ENCODE data around the gene NCF4.

Gene NCF4

GRCh38 chr22:36923131-36923788 is 62.5 kb downstream of the NCF4 start:
- H3K9ac ChIP-seq (ENCODE audit: low read length) = no peak overlapping the region
- H4K12ac ChIP-seq (ENCODE audit: low read depth, low read length) = peak overlapping the region; percentile 25
- H3K79me2 ChIP-seq (ENCODE audit: control insufficient read depth, insufficient read depth, low read length, poor library complexity) = peaks cover 10% of the 10 kb centered on the region
- H2BK120ac ChIP-seq (ENCODE audit: insufficient read depth, low read length, poor library complexity) = peak overlapping the region; percentile 64
- peak overlapping the region; percentile 26 for H3K18ac ChIP-seq (ENCODE audit: low read length)
- H3K9me3 ChIP-seq (ENCODE audit: insufficient read depth, low read depth, low read length) = peaks cover 3% of the 10 kb centered on the region
- H3K27ac ChIP-seq (ENCODE audit: low read depth, low read length) = peak overlapping the region; percentile 31
- H2AFZ ChIP-seq (ENCODE audit: insufficient read depth, low read length, poor library complexity) = no peak overlapping the region
- H4K8ac ChIP-seq (ENCODE audit: low read depth, low read length) = peak overlapping the region; percentile 62
- peak overlapping the region; percentile 17 for H2BK5ac ChIP-seq (ENCODE audit: low read depth, low read length, poor library complexity)
- no peak for DNase-seq
- peak overlapping the region; percentile 74 for H2BK12ac ChIP-seq (ENCODE audit: low read length)
- H3K4me1 ChIP-seq (ENCODE audit: control insufficient read depth in 1 of 2, insufficient read depth in 2 of 2, low read length in 2 of 2) = peaks cover 20 to 22% of the 10 kb centered on the region in 2 experiments
- H3K23ac ChIP-seq (ENCODE audit: low read length) = no peak overlapping the region
- peak overlapping the region; percentile 32 for H3K4ac ChIP-seq (ENCODE audit: low read depth, low read length)
- no peak overlapping the region for H3K4me2 ChIP-seq (ENCODE audit: low read length)
- H3K14ac ChIP-seq (ENCODE audit: low read length) = peak overlapping the region; percentile 80
- H2AK5ac ChIP-seq (ENCODE audit: low read length) = peak overlapping the region; percentile 87
- peaks cover 38% of the 10 kb centered on the region for H3K79me1 ChIP-seq (ENCODE audit: low read length)
- WGBS (ENCODE audit: extremely low coverage, insufficient coverage, insufficient read length) = no CpG with 5 or more reads among the region's 21 CpGs
- H3K27me3 ChIP-seq (ENCODE audit: insufficient read depth, low read length) = no peaks in the 10 kb centered on the region
- peak overlapping the region; percentile 70 for H4K91ac ChIP-seq (ENCODE audit: low read depth, low read length)
- H3K36me3 ChIP-seq (ENCODE audit: control insufficient read depth in 1 of 2, insufficient read depth in 2 of 2, low read length in 2 of 2) = no peaks in the 10 kb centered on the region
- H3K4me3 ChIP-seq (ENCODE audit: low read depth, low read length) = no peak overlapping the region

- Histone ChIP-seq H3K4ac (ENCODE audit: low read depth, low read length) (no peak overlapping the region), H3K18ac (ENCODE audit: low read length) (no peak overlapping the region), H2BK120ac (ENCODE audit: insufficient read depth, low read length, poor library complexity) (peak overlapping the region; percentile 12), H3K4me2 (ENCODE audit: low read length) (no peak overlapping the region), H4K8ac (ENCODE audit: low read depth, low read length) (no peak overlapping the region), H3K36me3 (ENCODE audit: control insufficient read depth in 1 of 2, insufficient read depth in 2 of 2, low read length in 2 of 2) (no peaks in the 10 kb centered on the region), H2AK5ac (ENCODE audit: low read length) (peak overlapping the region; percentile 55), H3K79me1 (ENCODE audit: low read length) (peaks cover 44% of the 10 kb centered on the region), H4K91ac (ENCODE audit: low read depth, low read length) (peak overlapping the region; percentile 70), H3K27ac (ENCODE audit: low read depth, low read length) (no peak overlapping the region), H2BK12ac (ENCODE audit: low read length) (no peak overlapping the region), H4K12ac (ENCODE audit: low read depth, low read length) (no peak overlapping the region), H3K79me2 (ENCODE audit: control insufficient read depth, insufficient read depth, low read length, poor library complexity) (peaks cover 10% of the 10 kb centered on the region), H3K23ac (ENCODE audit: low read length) (no peak overlapping the region), H2AFZ (ENCODE audit: insufficient read depth, low read length, poor library complexity) (no peak overlapping the region), H3K9ac (ENCODE audit: low read length) (no peak overlapping the region), H3K14ac (ENCODE audit: low read length) (no peak overlapping the region), H3K9me3 (ENCODE audit: insufficient read depth, low read depth, low read length) (peaks cover 3% of the 10 kb centered on the region), H2BK5ac (ENCODE audit: low read depth, low read length, poor library complexity) (no peak overlapping the region), H3K4me3 (ENCODE audit: low read depth, low read length) (no peak overlapping the region), H3K4me1 (ENCODE audit: control insufficient read depth in 1 of 2, insufficient read depth in 2 of 2, low read length in 2 of 2) (peaks cover 24 to 27% of the 10 kb centered on the region in 2 experiments), H3K27me3 (ENCODE audit: insufficient read depth, low read length) (no peaks in the 10 kb centered on the region)
- no peak for DNase-seq
- WGBS (ENCODE audit: extremely low coverage, insufficient coverage, insufficient read length) = no CpG with 5 or more reads among the region's 8 CpGs
Measured at GRCh38 chr22:36924151-36924698, 63.4 kb downstream of the NCF4 start.

DNA sequence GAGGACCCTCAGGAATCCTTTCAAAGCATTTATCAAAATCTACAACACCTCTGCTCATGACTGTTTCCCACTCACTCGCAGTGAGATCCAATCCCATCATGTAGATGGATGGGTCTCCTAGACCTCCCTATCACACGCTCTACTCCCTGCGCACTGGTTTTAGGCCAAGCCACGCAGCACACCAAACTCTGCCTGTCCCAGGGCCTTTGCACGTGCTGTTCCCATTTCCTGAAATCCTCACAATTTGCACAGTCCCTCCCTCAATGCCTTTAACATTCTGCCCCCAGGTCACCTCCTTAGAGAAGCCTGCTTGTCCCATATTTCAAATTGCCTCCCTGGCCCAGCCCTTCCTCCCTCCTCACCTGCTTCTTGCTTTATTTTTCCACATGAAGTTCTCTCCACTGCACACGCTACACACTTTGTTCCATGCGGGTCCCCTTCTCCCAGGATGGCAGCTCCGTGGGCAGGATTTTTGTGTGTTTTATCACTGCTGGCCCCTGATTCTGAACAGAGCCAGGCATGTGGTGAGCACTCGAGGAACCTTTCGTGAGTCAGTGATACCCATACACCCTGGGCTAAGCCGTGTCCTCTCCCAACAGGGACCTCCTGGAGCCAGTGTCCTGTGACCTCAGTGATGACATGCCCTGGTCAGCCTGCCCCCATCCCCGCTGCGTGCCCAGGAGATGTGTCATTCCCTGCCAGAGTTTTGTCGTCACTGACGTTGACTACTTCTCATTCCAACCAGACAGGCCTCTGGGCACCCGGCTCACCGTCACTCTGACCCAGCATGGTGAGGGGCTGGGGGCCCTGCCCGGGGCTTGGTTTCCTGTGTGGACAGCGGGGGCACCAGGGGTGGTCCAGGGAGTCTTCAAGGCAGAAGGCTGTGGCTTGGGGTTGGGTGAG is 64.8 kb downstream of the NCF4 start:
- Histone ChIP-seq H3K4me1 (ENCODE audit: control insufficient read depth in 1 of 2, insufficient read depth in 2 of 2, low read length in 2 of 2) (peaks cover 24 to 27% of the 10 kb centered on the region in 2 experiments), H4K12ac (ENCODE audit: low read depth, low read length) (no peak overlapping the region), H2BK12ac (ENCODE audit: low read length) (peak overlapping the region; percentile 23), H2AK5ac (ENCODE audit: low read length) (no peak overlapping the region), H3K4ac (ENCODE audit: low read depth, low read length) (no peak overlapping the region), H4K8ac (ENCODE audit: low read depth, low read length) (peak overlapping the region; percentile 19), H3K4me3 (ENCODE audit: low read depth, low read length) (no peak overlapping the region), H3K27ac (ENCODE audit: low read depth, low read length) (peak overlapping the region; percentile 36), H3K14ac (ENCODE audit: low read length) (peak overlapping the region; percentile 16), H3K79me1 (ENCODE audit: low read length) (peaks cover 47% of the 10 kb centered on the region), H3K9me3 (ENCODE audit: insufficient read depth, low read depth, low read length) (peaks cover 3% of the 10 kb centered on the region), H2BK120ac (ENCODE audit: insufficient read depth, low read length, poor library complexity) (peak overlapping the region; percentile 35), H4K91ac (ENCODE audit: low read depth, low read length) (peak overlapping the region; percentile 69), H3K36me3 (ENCODE audit: control insufficient read depth in 1 of 2, insufficient read depth in 2 of 2, low read length in 2 of 2) (no peaks in the 10 kb centered on the region), H3K79me2 (ENCODE audit: control insufficient read depth, insufficient read depth, low read length, poor library complexity) (peaks cover 10% of the 10 kb centered on the region), H3K23ac (ENCODE audit: low read length) (no peak overlapping the region), H2AFZ (ENCODE audit: insufficient read depth, low read length, poor library complexity) (no peak overlapping the region), H3K4me2 (ENCODE audit: low read length) (no peak overlapping the region), H3K18ac (ENCODE audit: low read length) (no peak overlapping the region), H3K9ac (ENCODE audit: low read length) (no peak overlapping the region), H2BK5ac (ENCODE audit: low read depth, low read length, poor library complexity) (peak overlapping the region; percentile 5), H3K27me3 (ENCODE audit: insufficient read depth, low read length) (no peaks in the 10 kb centered on the region)
- peak; percentile 99 for DNase-seq
- no CpG with 5 or more reads among the region's 19 CpGs for WGBS (ENCODE audit: extremely low coverage, insufficient coverage, insufficient read length)

DNA sequence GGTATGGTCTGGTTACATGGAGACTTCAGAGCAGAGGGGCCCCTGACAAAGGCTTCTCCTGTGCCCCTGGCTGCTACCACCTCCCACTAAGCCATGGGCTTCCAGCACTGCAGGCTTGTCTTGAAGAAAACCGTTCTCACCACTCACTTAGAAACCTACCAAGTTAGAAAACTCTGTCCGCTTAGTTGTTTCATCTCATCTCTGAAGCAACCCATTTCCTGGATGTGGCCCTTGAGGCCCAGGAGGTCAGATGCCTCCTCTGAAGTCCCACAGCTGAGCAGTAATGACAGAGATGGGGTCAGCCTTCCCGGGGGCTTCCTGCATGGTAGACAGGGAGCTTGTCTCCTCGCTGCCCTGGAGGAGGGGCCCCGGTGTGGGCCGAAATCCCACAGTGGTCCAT is 65.5 kb downstream of the NCF4 start:
- Histone ChIP-seq H3K18ac (ENCODE audit: low read length) (no peak overlapping the region), H3K79me1 (ENCODE audit: low read length) (peaks cover 47% of the 10 kb centered on the region), H3K4me2 (ENCODE audit: low read length) (no peak overlapping the region), H3K27ac (ENCODE audit: low read depth, low read length) (no peak overlapping the region), H3K4me1 (ENCODE audit: control insufficient read depth in 1 of 2, insufficient read depth in 2 of 2, low read length in 2 of 2) (peaks cover 24 to 27% of the 10 kb centered on the region in 2 experiments), H4K91ac (ENCODE audit: low read depth, low read length) (peak overlapping the region; percentile 69), H3K27me3 (ENCODE audit: insufficient read depth, low read length) (no peaks in the 10 kb centered on the region), H2AFZ (ENCODE audit: insufficient read depth, low read length, poor library complexity) (no peak overlapping the region), H4K12ac (ENCODE audit: low read depth, low read length) (no peak overlapping the region), H3K36me3 (ENCODE audit: control insufficient read depth in 1 of 2, insufficient read depth in 2 of 2, low read length in 2 of 2) (no peaks in the 10 kb centered on the region), H2BK5ac (ENCODE audit: low read depth, low read length, poor library complexity) (no peak overlapping the region), H3K9ac (ENCODE audit: low read length) (no peak overlapping the region), H3K4me3 (ENCODE audit: low read depth, low read length) (no peak overlapping the region), H2BK12ac (ENCODE audit: low read length) (no peak overlapping the region), H3K79me2 (ENCODE audit: control insufficient read depth, insufficient read depth, low read length, poor library complexity) (peaks cover 10% of the 10 kb centered on the region), H2AK5ac (ENCODE audit: low read length) (no peak overlapping the region), H3K4ac (ENCODE audit: low read depth, low read length) (no peak overlapping the region), H4K8ac (ENCODE audit: low read depth, low read length) (peak overlapping the region; percentile 19), H3K9me3 (ENCODE audit: insufficient read depth, low read depth, low read length) (peaks cover 2% of the 10 kb centered on the region), H3K23ac (ENCODE audit: low read length) (no peak overlapping the region), H3K14ac (ENCODE audit: low read length) (peak overlapping the region; percentile 16), H2BK120ac (ENCODE audit: insufficient read depth, low read length, poor library complexity) (peak overlapping the region; percentile 35)
- WGBS (ENCODE audit: extremely low coverage, insufficient coverage, insufficient read length) = no CpG with 5 or more reads among the region's 6 CpGs
- DNase-seq = peak; percentile 33 to 72
